Activated naive CD8-positive, alpha-beta T cell treated with anti-CD3 and anti-CD28 coated beads for 36 hours (primary cell): ENCODE measurements around the gene HSPB1. TPM values are rescaled to one million over a fixed set of nuclear protein-coding genes. Genes with fewer than 3 reads are reported as not detected.

Experiments
- DNase-seq: peaks from one replicate; pipeline ENCODE4 v3.0.0; 2021
- H3K27ac Mint-ChIP-seq: one replicate; pipeline ENCODE4 v1.8.0; 2022; ENCODE audit warnings: mild to moderate bottlenecking, moderate library complexity, mixed read lengths
- H3K27me3 Mint-ChIP-seq: one replicate; pipeline ENCODE4 v1.8.0; 2022; ENCODE audit warnings: mild to moderate bottlenecking, mixed read lengths
- H3K36me3 Mint-ChIP-seq: one replicate; pipeline ENCODE4 v1.8.0; 2021; ENCODE audit warnings: mild to moderate bottlenecking, mixed read lengths
- H3K4me1 Mint-ChIP-seq: one replicate; pipeline ENCODE4 v1.8.0; 2021; ENCODE audit warnings: mixed read lengths
- H3K4me3 Mint-ChIP-seq: one replicate; pipeline ENCODE4 v1.8.0; 2022; ENCODE audit warnings: mild to moderate bottlenecking, moderate library complexity, mixed read lengths
- H3K9me3 Mint-ChIP-seq: one replicate; pipeline ENCODE4 v1.8.0; 2022; ENCODE audit warnings: mixed read lengths
- total RNA-seq, 2 experiments: library from RNA; stranded (reverse); gene quantifications; one replicate each; pipeline ENCODE4 v1.2.3, GENCODE V29; 2021

Gene HSPB1
- total RNA-seq, 2 experiments from 2014 or later, result 96.7 to 102 TPM

- Mint-ChIP-seq H3K27ac (peak overlapping the region; percentile 64), H3K4me1 (peaks cover 67% of the 10 kb centered on the region), H3K9me3 (no peaks in the 10 kb centered on the region), H3K36me3 (peaks cover 77% of the 10 kb centered on the region), H3K27me3 (no peaks in the 10 kb centered on the region), H3K4me3 (no peak overlapping the region)
- no peak for DNase-seq
Observed at GRCh38 chr7:76346778-76347177, 44.3 kb downstream of the HSPB1 start.

GRCh38 chr7:76347710-76348109 lies 45.2 kb downstream of the HSPB1 start:
- H3K27me3 Mint-ChIP-seq, result no peaks in the 10 kb centered on the region
- peak overlapping the region; percentile 74 for H3K27ac Mint-ChIP-seq
- no peak for DNase-seq

GRCh38 chr7:76349313-76349885 lies 46.9 kb downstream of the HSPB1 start:
- H3K36me3 Mint-ChIP-seq, result peaks cover 71% of the 10 kb centered on the region
- no peak overlapping the region for H3K4me3 Mint-ChIP-seq
- no peaks in the 10 kb centered on the region for H3K9me3 Mint-ChIP-seq
- DNase-seq, result no peak
- peaks cover 58% of the 10 kb centered on the region for H3K4me1 Mint-ChIP-seq
- no peaks in the 10 kb centered on the region for H3K27me3 Mint-ChIP-seq
- H3K27ac Mint-ChIP-seq, result peak overlapping the region; percentile 20

More at GRCh38 chr7:76347710-76348109, 45.2 kb downstream of the HSPB1 start:
- Mint-ChIP-seq H3K4me3 (no peak overlapping the region), H3K4me1 (peaks cover 65% of the 10 kb centered on the region), H3K9me3 (no peaks in the 10 kb centered on the region), H3K36me3 (peaks cover 78% of the 10 kb centered on the region)

GRCh38 chr7:76351372-76351771 lies 48.9 kb downstream of the HSPB1 start:
- H3K27ac Mint-ChIP-seq, result no peak overlapping the region
- H3K4me3 Mint-ChIP-seq, result peak overlapping the region; percentile 26
- no peak for DNase-seq
- peaks cover 77% of the 10 kb centered on the region for H3K36me3 Mint-ChIP-seq
- peaks cover 3% of the 10 kb centered on the region for H3K9me3 Mint-ChIP-seq
- H3K27me3 Mint-ChIP-seq, result no peaks in the 10 kb centered on the region
- peaks cover 65% of the 10 kb centered on the region for H3K4me1 Mint-ChIP-seq

GRCh38 chr7:76352193-76352592 lies 49.7 kb downstream of the HSPB1 start:
- DNase-seq, result no peak
- peaks cover 75% of the 10 kb centered on the region for H3K36me3 Mint-ChIP-seq
- no peak overlapping the region for H3K4me3 Mint-ChIP-seq

GRCh38 chr7:76353744-76354143 lies 51.3 kb downstream of the HSPB1 start:
- Mint-ChIP-seq H3K27me3 (no peaks in the 10 kb centered on the region), H3K4me3 (no peak overlapping the region), H3K36me3 (peaks cover 76% of the 10 kb centered on the region), H3K9me3 (peaks cover 3% of the 10 kb centered on the region), H3K27ac (no peak overlapping the region), H3K4me1 (peaks cover 57% of the 10 kb centered on the region)
- no peak for DNase-seq

More at GRCh38 chr7:76352193-76352592, 49.7 kb downstream of the HSPB1 start:
- peaks cover 3% of the 10 kb centered on the region for H3K9me3 Mint-ChIP-seq
- H3K27ac Mint-ChIP-seq, result peak overlapping the region; percentile 16
- no peaks in the 10 kb centered on the region for H3K27me3 Mint-ChIP-seq
- H3K4me1 Mint-ChIP-seq, result peaks cover 65% of the 10 kb centered on the region

Other genes starting within 250 kb of the HSPB1 start
- not detected for gene SRRM3, start 100.8 kb upstream of the HSPB1 start, total RNA-seq
- gene YWHAG, start 56.3 kb downstream of the HSPB1 start, total RNA-seq, result 100 to 1,000 TPM; 155 to 157 TPM
- under 1 TPM; 0.37 to 0.40 TPM for gene SSC4D, start 107.0 kb downstream of the HSPB1 start, total RNA-seq
- gene ZP3, start 122.3 kb downstream of the HSPB1 start, total RNA-seq, result 1 to 10 TPM; 2.6 to 3.5 TPM
- gene DTX2, start 159.0 kb downstream of the HSPB1 start, total RNA-seq, result 10 to 100 TPM; 13.7 to 16.4 TPM
- gene UPK3B, start 207.9 kb downstream of the HSPB1 start, total RNA-seq, result not detected
- gene SPDYE16, start 240.6 kb downstream of the HSPB1 start, total RNA-seq, result under 1 TPM; 0.12 to 0.14 TPM